BJ (cell line): ENCODE measurements around the gene TPRN. TPM values are rescaled to one million over a fixed set of nuclear protein-coding genes. Genes with fewer than 3 reads are reported as not detected.
A peak's percentile ranks its signal among the peaks of the same experiment; 100 is the strongest.

ENCODE experiments used
- CTCF ChIA-PET: fragments of 350-600 bp; formaldehyde crosslinking; extraction: SDS; loops from one replicate; lab custom pipeline; 2021; ENCODE audit warnings: antibody characterized with exemption, inconsistent platforms; lab: Yijun Ruan, JAX
- POLR2A ChIA-PET: fragments of 300-600 bp; sonication (Branson Sonifier 250); formaldehyde crosslinking; extraction: SDS; loops from one replicate; lab custom pipeline; 2021; ENCODE audit warnings: antibody characterized with exemption; lab: Charles Lee
- DNase-seq: peaks from one replicate; pipeline ENCODE4 v3.0.0-alpha.2; 2011; ENCODE audit warnings: low read depth
- H3K27me3 ChIP-seq: 2 replicates; pipeline ENCODE4 v1.6.0; 2011; ENCODE audit warnings: low read length; ENCODE audit not compliant: control insufficient read depth, insufficient read depth
- H3K36me3 ChIP-seq: 2 replicates; pipeline ENCODE4 v1.5.1; 2011; ENCODE audit warnings: low read length; ENCODE audit not compliant: control insufficient read depth, insufficient read depth
- H3K4me3 ChIP-seq: 2 replicates; pipeline ENCODE4 v1.5.1; 2011; ENCODE audit warnings: low read depth, mild to moderate bottlenecking, control low read depth, low read length
- CTCF ChIP-seq: IDR thresholded peaks from 2 replicates; pipeline ENCODE4 v1.5.1; 2011; ENCODE audit warnings: low read depth, mild to moderate bottlenecking, control low read depth, inconsistent platforms, low read length, moderate library complexity; ENCODE audit not compliant: insufficient read depth
- polyA plus RNA-seq: library from polyadenylated mRNA; depleted of rRNA; stranded (reverse); fragments of >200 nt; gene quantifications from 2 replicates; pipeline ENCODE4 v1.2.3, GENCODE V29; 2011

TPRN gene
- polyA plus RNA-seq, 1 experiment, result 3.5 TPM

GRCh38 chr9:137166380-137167229 is 33.9 kb downstream of the TPRN start:
- Histone ChIP-seq H3K4me3 (no peak overlapping the region), H3K27me3 (peaks cover 35% of the 10 kb centered on the region), H3K36me3 (no peaks in the 10 kb centered on the region)
- ChIA-PET POLR2A (interaction anchor here (0.6 kb wide), 1 partner anchor 10 kb away, joined by 4 read pairs; no protein-coding TSS in a partner anchor), CTCF (interaction anchor here (0.6 kb wide), 1 partner anchor 70 kb away, joined by 3 read pairs; no protein-coding TSS in a partner anchor)
- DNase-seq, result no peak
- TF ChIP-seq CTCF, result no peak

GRCh38 chr9:137165250-137165836 is 35.2 kb downstream of the TPRN start:
- DNase-seq, result no peak
- CTCF ChIA-PET, result no interaction called here
- TF ChIP-seq CTCF, result no peak
- POLR2A ChIA-PET, result no interaction called here
- H3K4me3 ChIP-seq, result no peak overlapping the region
- H3K36me3 ChIP-seq, result no peaks in the 10 kb centered on the region
- H3K27me3 ChIP-seq, result peaks cover 32% of the 10 kb centered on the region

- CTCF ChIA-PET, result interaction anchor here (1.0 kb wide), 1 partner anchor 12 kb away, joined by 5 read pairs; no protein-coding TSS in a partner anchor
- Histone ChIP-seq H3K27me3 (peaks cover 29% of the 10 kb centered on the region), H3K4me3 (no peak overlapping the region), H3K36me3 (no peaks in the 10 kb centered on the region)
- no peak for DNase-seq
- no peak for TF ChIP-seq CTCF
- POLR2A ChIA-PET, result no interaction called here
Observed at GRCh38 chr9:137164370-137165249, 35.9 kb downstream of the TPRN start.

- no peak for TF ChIP-seq CTCF
- Histone ChIP-seq H3K4me3 (no peak overlapping the region), H3K27me3 (peaks cover 30% of the 10 kb centered on the region), H3K36me3 (no peaks in the 10 kb centered on the region)
- no peak for DNase-seq
- POLR2A ChIA-PET, result no interaction called here
- CTCF ChIA-PET, result interaction anchor here (1.0 to 1.2 kb wide), 2 partner anchors 13 to 93 kb away, joined by 3 to 5 read pairs; partner anchors contain the start of gene SAPCD2
Observed at GRCh38 chr9:137163805-137164204, 36.7 kb downstream of the TPRN start.

- CTCF ChIA-PET, result interaction anchor here (1.0 to 1.2 kb wide), 2 partner anchors 13 to 92 kb away, joined by 3 to 5 read pairs; partner anchors contain the start of gene SAPCD2
- DNase-seq, result no peak
- Histone ChIP-seq H3K36me3 (no peaks in the 10 kb centered on the region), H3K27me3 (peaks cover 29% of the 10 kb centered on the region), H3K4me3 (peak overlapping the region; percentile 40)
- POLR2A ChIA-PET, result no interaction called here
- no peak for TF ChIP-seq CTCF
Observed at GRCh38 chr9:137163365-137163715, 37.2 kb downstream of the TPRN start.
